ENCODE data around the gene BTG3. TPM values are rescaled to one million over a fixed set of nuclear protein-coding genes. Genes with fewer than 3 reads are reported as not detected.
A peak's percentile ranks its signal among the peaks of the same experiment; 100 is the strongest.

Gene BTG3
- total and polyA plus RNA-seq, 12 donors: 23.8 to 50.1 (median 37.7) TPM

GRCh38 chr21:17570786-17571185 lies 41.9 kb downstream of the BTG3 start:
- no peaks in the 10 kb centered on the region for H3K27me3 ChIP-seq
- intact Hi-C loops (cut with DNase I): no loop called here
- no peaks in the 10 kb centered on the region for H3K36me3 ChIP-seq (replicated peaks in 1 of 2)
- TF ChIP-seq, protein P1, sequence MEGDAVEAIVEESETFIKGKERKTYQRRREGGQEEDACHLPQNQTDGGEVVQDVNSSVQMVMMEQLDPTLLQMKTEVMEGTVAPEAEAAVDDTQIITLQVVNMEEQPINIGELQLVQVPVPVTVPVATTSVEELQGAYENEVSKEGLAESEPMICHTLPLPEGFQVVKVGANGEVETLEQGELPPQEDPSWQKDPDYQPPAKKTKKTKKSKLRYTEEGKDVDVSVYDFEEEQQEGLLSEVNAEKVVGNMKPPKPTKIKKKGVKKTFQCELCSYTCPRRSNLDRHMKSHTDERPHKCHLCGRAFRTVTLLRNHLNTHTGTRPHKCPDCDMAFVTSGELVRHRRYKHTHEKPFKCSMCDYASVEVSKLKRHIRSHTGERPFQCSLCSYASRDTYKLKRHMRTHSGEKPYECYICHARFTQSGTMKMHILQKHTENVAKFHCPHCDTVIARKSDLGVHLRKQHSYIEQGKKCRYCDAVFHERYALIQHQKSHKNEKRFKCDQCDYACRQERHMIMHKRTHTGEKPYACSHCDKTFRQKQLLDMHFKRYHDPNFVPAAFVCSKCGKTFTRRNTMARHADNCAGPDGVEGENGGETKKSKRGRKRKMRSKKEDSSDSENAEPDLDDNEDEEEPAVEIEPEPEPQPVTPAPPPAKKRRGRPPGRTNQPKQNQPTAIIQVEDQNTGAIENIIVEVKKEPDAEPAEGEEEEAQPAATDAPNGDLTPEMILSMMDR (IDR thresholded peaks at IDR 0.05): no peak
- no peak for TF ChIP-seq POLR2A (IDR thresholded peaks at IDR 0.05)
- WGBS, 4 donors: 77 to 92% (median 86%) methylated on average over 8 to 9 of the region's 9 CpGs
- H3K9me3 ChIP-seq (replicated peaks in 1 of 3): no peaks in the 10 kb centered on the region
- H3K4me3 ChIP-seq: no peak overlapping the region
- no peak for DNase-seq
- no peaks in the 10 kb centered on the region for H3K4me1 ChIP-seq (replicated peaks in 1 of 2)
- H3K27ac ChIP-seq: no peak overlapping the region

- DNase-seq: no peak
Measured at GRCh38 chr21:17560377-17561025, 52.2 kb downstream of the BTG3 start.

GRCh38 chr21:17554679-17555465 lies 57.8 kb downstream of the BTG3 start:
- H3K4me3 ChIP-seq: no peak overlapping the region
- DNase-seq: peak in 1 of 7 donors; percentile 8
- H3K27ac ChIP-seq: no peak overlapping the region
- intact Hi-C loops (cut with DNase I): loop anchor here in 1 of 2 donors (10.0 kb wide), 1 partner anchor 170 kb away; no protein-coding TSS in a partner anchor
- TF ChIP-seq, protein P1 (IDR thresholded peaks at IDR 0.05): peak in 5 of 6 experiments; percentile 2 to 44 (median 31)
- no peak for TF ChIP-seq POLR2A (IDR thresholded peaks at IDR 0.05)
- H3K36me3 ChIP-seq (replicated peaks in 1 of 2): no peaks in the 10 kb centered on the region
- H3K27me3 ChIP-seq: no peaks in the 10 kb centered on the region
- no peaks in the 10 kb centered on the region for H3K4me1 ChIP-seq (replicated peaks in 1 of 2)
- no peaks in the 10 kb centered on the region for H3K9me3 ChIP-seq (replicated peaks in 1 of 3)
- 53 to 59% (median 54%) methylated on average over 6 of the region's 6 CpGs for WGBS, 4 donors

More at GRCh38 chr21:17560377-17561025, 52.2 kb downstream of the BTG3 start:
- 77 to 84% (median 81%) methylated on average over 5 of the region's 5 CpGs for WGBS, 4 donors
- intact Hi-C loops (cut with DNase I): no loop called here
- Histone ChIP-seq H3K36me3 (replicated peaks in 1 of 2) (no peaks in the 10 kb centered on the region), H3K9me3 (replicated peaks in 1 of 3) (no peaks in the 10 kb centered on the region), H3K4me3 (no peak overlapping the region), H3K27ac (no peak overlapping the region), H3K4me1 (replicated peaks in 1 of 2) (no peaks in the 10 kb centered on the region), H3K27me3 (no peaks in the 10 kb centered on the region)
- no peak for TF ChIP-seq POLR2A (IDR thresholded peaks at IDR 0.05)
- TF ChIP-seq, protein P1 (IDR thresholded peaks at IDR 0.05): no peak

GRCh38 chr21:17554120-17554519 lies 58.6 kb downstream of the BTG3 start:
- Histone ChIP-seq H3K36me3 (replicated peaks in 1 of 2) (no peaks in the 10 kb centered on the region), H3K9me3 (replicated peaks in 1 of 3) (no peaks in the 10 kb centered on the region), H3K27ac (no peak overlapping the region), H3K4me1 (replicated peaks in 1 of 2) (no peaks in the 10 kb centered on the region), H3K27me3 (no peaks in the 10 kb centered on the region), H3K4me3 (no peak overlapping the region)
- 44 to 94% (median 79%) methylated on average over 2 of the region's 2 CpGs for WGBS, 4 donors
- no peak for DNase-seq
- intact Hi-C loops (cut with DNase I): loop anchor here in 1 of 2 donors (10.0 kb wide), 1 partner anchor 169 kb away; no protein-coding TSS in a partner anchor
- TF ChIP-seq, protein P1 (IDR thresholded peaks at IDR 0.05): no peak
- TF ChIP-seq POLR2A (IDR thresholded peaks at IDR 0.05): no peak
